Superior temporal gyrus (tissue), 1 donor: ENCODE measurements around the gene RTL3.

Source experiments
- DNase-seq: peaks from one replicate; pipeline ENCODE4 v3.0.0-alpha.2; 2016; ENCODE audit errors: extremely low spot score

Gene RTL3

GRCh38 chrX:78619834-78620233, 39.3 kb downstream of the RTL3 start:
- DNase-seq, result no peak

GRCh38 chrX:78618987-78619386, 40.1 kb downstream of the RTL3 start:
- DNase-seq, result no peak

- no peak for DNase-seq
Observed at GRCh38 chrX:78614264-78614663, 44.9 kb downstream of the RTL3 start.
